ENCODE data around the gene RBMS1. TPM values are rescaled to one million over a fixed set of nuclear protein-coding genes. Genes with fewer than 3 reads are reported as not detected.
A peak's percentile ranks its signal among the peaks of the same experiment; 100 is the strongest.

Gene RBMS1
- total and polyA plus RNA-seq, 4 experiments from 2014 or later = 101 to 131 (median 112) TPM

DNA sequence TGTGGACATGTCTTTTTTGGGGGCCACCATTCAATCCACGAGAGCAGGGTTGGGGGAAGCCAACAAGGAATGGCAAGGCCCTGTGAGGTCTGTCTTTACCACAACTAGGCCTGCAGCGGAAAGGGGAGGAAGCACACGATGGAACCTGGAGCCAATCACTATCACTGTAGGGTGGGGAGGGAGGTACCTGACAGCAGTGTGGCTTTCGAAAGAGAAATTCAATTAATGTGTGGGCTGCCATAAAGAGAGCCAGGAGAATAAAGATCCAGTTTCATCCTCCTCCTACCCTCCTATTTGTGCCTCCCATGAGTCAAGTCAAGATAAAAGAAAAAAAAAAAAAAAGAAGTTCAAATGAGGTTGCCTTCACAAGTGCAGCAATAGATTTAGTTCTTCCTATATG, 18.9 kb upstream of the RBMS1 start:
- no peak for DNase-seq
- Mint-ChIP-seq H3K27ac (peak overlapping the region in 1 of 7 donors; percentile 14), H3K9me3 (no peaks in the 10 kb centered on the region), H3K36me3 (no peaks in the 10 kb centered on the region), H3K27me3 (no peaks in the 10 kb centered on the region), H3K4me3 (no peak overlapping the region), H3K4me1 (peaks cover 13 to 31% (median 27%) of the 10 kb centered on the region in 4 donors)
- ChIA-PET POLR2A (ENCODE audit: partially characterized antibody) (no interaction called here), CTCF (ENCODE audit: partially characterized antibody) (no interaction called here)
- Histone ChIP-seq H3K9me3 (ENCODE audit: control insufficient read depth in 1 of 2, low read length in 2 of 2) (no peaks in the 10 kb centered on the region), H3K4me3 (ENCODE audit: low read length in 2 of 2) (no peak overlapping the region), H3K27ac (ENCODE audit: low read depth, low read length) (no peak overlapping the region), H3K4me1 (ENCODE audit: insufficient read depth, low read length) (peaks cover 10% of the 10 kb centered on the region), H3K36me3 (ENCODE audit: insufficient read depth, low read length) (no peaks in the 10 kb centered on the region), H3K27me3 (ENCODE audit: insufficient read depth, low read length) (no peaks in the 10 kb centered on the region)
- intact Hi-C loops (cut with micrococcal nuclease) = no loop called here

DNA sequence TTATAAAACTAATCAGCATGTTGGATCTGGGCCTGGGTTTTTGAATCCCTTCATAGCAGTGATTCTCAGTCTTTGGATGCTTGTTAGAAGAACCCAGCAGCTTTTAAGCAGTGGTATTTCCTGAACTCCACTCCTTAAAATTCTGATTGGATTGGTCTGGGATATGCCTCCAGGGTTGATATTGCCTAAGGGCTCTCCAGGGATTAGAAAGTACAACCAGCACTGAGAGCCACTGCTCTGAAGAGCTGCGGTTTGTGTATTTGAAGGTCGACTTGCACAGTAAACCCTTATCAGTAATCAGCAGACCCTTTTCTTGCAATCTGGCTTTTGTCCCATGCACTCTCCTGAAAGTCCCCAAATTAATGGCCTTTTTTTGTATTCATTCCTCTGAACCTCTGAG, 17.0 kb upstream of the RBMS1 start:
- no peaks in the 10 kb centered on the region for H3K27me3 ChIP-seq (ENCODE audit: insufficient read depth, low read length)
- no peaks in the 10 kb centered on the region for H3K9me3 Mint-ChIP-seq
- H3K4me3 Mint-ChIP-seq = no peak overlapping the region
- no peaks in the 10 kb centered on the region for H3K9me3 ChIP-seq (ENCODE audit: control insufficient read depth in 1 of 2, low read length in 2 of 2)
- peaks cover 19% of the 10 kb centered on the region for H3K4me1 ChIP-seq (ENCODE audit: insufficient read depth, low read length)
- no peaks in the 10 kb centered on the region for H3K36me3 ChIP-seq (ENCODE audit: insufficient read depth, low read length)
- peak overlapping the region in 1 of 7 donors; percentile 35 for H3K27ac Mint-ChIP-seq
- peaks cover 9 to 29% (median 26%) of the 10 kb centered on the region in 4 donors for H3K4me1 Mint-ChIP-seq
- H3K4me3 ChIP-seq (ENCODE audit: low read length in 2 of 2) = no peak overlapping the region
- intact Hi-C loops (cut with micrococcal nuclease) = no loop called here
- DNase-seq = no peak
- POLR2A ChIA-PET (ENCODE audit: partially characterized antibody) = no interaction called here
- H3K36me3 Mint-ChIP-seq = no peaks in the 10 kb centered on the region
- H3K27ac ChIP-seq (ENCODE audit: low read depth, low read length) = no peak overlapping the region
- CTCF ChIA-PET (ENCODE audit: partially characterized antibody) = no interaction called here
- no peaks in the 10 kb centered on the region for H3K27me3 Mint-ChIP-seq

DNA sequence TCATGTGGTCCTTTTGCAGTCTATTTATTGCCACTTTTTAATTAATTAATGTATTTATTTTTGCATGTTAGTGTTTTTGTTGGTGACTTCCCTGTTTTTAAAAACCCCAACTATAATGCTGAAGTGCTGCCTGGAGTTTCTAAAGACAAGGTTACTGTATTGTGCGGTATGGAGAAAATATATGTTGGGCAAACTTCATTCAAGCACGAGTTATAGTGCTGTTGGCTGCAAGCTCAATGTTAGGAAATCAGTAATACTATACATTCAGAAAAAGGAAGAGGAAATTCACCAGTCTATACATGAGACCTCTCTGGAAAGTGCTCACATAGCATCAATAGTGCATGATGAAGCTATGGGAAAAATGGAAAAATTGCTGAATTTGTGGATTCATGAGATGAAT, 15.4 kb upstream of the RBMS1 start:
- H3K27me3 Mint-ChIP-seq = no peaks in the 10 kb centered on the region
- ChIA-PET CTCF (ENCODE audit: partially characterized antibody) (no interaction called here), POLR2A (ENCODE audit: partially characterized antibody) (no interaction called here)
- Histone ChIP-seq H3K36me3 (ENCODE audit: insufficient read depth, low read length) (no peaks in the 10 kb centered on the region), H3K4me1 (ENCODE audit: insufficient read depth, low read length) (peaks cover 20% of the 10 kb centered on the region), H3K27ac (ENCODE audit: low read depth, low read length) (no peak overlapping the region), H3K27me3 (ENCODE audit: insufficient read depth, low read length) (no peaks in the 10 kb centered on the region), H3K4me3 (ENCODE audit: low read length in 2 of 2) (no peak overlapping the region), H3K9me3 (ENCODE audit: control insufficient read depth in 1 of 2, low read length in 2 of 2) (no peaks in the 10 kb centered on the region)
- intact Hi-C loops (cut with micrococcal nuclease) = no loop called here
- no peak overlapping the region for H3K4me3 Mint-ChIP-seq
- peaks cover 10 to 26% (median 23%) of the 10 kb centered on the region in 4 donors for H3K4me1 Mint-ChIP-seq
- H3K36me3 Mint-ChIP-seq = no peaks in the 10 kb centered on the region
- no peak overlapping the region for H3K27ac Mint-ChIP-seq
- no peaks in the 10 kb centered on the region for H3K9me3 Mint-ChIP-seq
- DNase-seq = no peak

DNA sequence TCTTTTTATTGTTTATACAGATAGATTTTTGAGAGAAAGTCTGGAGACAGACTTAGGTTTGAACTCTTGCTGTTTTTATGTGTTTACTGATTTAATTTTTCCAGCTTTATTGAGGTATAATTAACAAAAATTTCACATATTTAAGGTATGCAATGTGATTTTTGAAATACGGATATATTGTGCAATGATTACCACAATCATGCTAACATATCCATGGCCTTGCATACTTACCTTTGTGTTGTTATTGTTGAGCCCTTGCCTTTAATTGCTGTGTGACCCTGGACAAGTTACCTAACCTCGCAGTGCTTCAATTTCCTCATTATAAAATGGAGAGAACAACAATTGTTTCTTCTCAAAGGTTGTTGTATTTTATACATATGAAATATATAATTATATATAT, 13.9 kb upstream of the RBMS1 start:
- Mint-ChIP-seq H3K4me3 (no peak overlapping the region), H3K36me3 (no peaks in the 10 kb centered on the region), H3K4me1 (peaks cover 10 to 29% (median 24%) of the 10 kb centered on the region in 4 donors), H3K9me3 (no peaks in the 10 kb centered on the region), H3K27me3 (no peaks in the 10 kb centered on the region), H3K27ac (peak overlapping the region in 1 of 7 donors; percentile 70)
- Histone ChIP-seq H3K9me3 (ENCODE audit: control insufficient read depth in 1 of 2, low read length in 2 of 2) (no peaks in the 10 kb centered on the region), H3K27me3 (ENCODE audit: insufficient read depth, low read length) (no peaks in the 10 kb centered on the region), H3K27ac (ENCODE audit: low read depth, low read length) (no peak overlapping the region), H3K36me3 (ENCODE audit: insufficient read depth, low read length) (no peaks in the 10 kb centered on the region), H3K4me3 (ENCODE audit: low read length in 2 of 2) (no peak overlapping the region), H3K4me1 (ENCODE audit: insufficient read depth, low read length) (peaks cover 20% of the 10 kb centered on the region)
- CTCF ChIA-PET (ENCODE audit: partially characterized antibody) = no interaction called here
- POLR2A ChIA-PET (ENCODE audit: partially characterized antibody) = interaction anchor here (1.0 kb wide), 1 partner anchor 20 kb away, joined by 3 read pairs; no protein-coding TSS in a partner anchor
- intact Hi-C loops (cut with micrococcal nuclease) = no loop called here
- DNase-seq = no peak

DNA sequence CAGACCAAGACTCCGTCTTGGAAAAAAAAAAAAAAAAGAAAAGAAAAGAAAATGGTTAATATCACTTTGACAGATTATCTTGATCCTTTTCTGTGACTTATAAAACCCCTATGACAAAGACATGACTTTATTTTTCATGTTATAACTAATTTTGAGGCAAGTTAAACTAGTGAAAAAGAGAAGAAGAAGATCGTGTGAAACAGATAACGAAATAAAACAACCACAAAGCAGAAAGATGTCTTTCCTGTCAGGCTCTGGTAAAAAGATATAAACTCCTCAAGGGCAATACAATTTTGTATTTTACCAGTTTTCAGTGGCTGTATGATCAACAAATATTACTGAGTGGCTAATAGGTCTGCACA, 13.4 kb upstream of the RBMS1 start:
- no peaks in the 10 kb centered on the region for H3K9me3 ChIP-seq (ENCODE audit: control insufficient read depth in 1 of 2, low read length in 2 of 2)
- no peaks in the 10 kb centered on the region for H3K27me3 ChIP-seq (ENCODE audit: insufficient read depth, low read length)
- H3K27ac ChIP-seq (ENCODE audit: low read depth, low read length) = no peak overlapping the region
- peaks cover 20% of the 10 kb centered on the region for H3K4me1 ChIP-seq (ENCODE audit: insufficient read depth, low read length)
- CTCF ChIA-PET (ENCODE audit: partially characterized antibody) = no interaction called here
- H3K36me3 Mint-ChIP-seq = no peaks in the 10 kb centered on the region
- intact Hi-C loops (cut with micrococcal nuclease) = no loop called here
- no peaks in the 10 kb centered on the region for H3K9me3 Mint-ChIP-seq
- POLR2A ChIA-PET (ENCODE audit: partially characterized antibody) = no interaction called here
- peak overlapping the region in 7 of 8 donors; percentile 2 to 74 (median 55) for H3K4me3 Mint-ChIP-seq
- H3K4me3 ChIP-seq (ENCODE audit: low read length in 2 of 2) = no peak overlapping the region
- DNase-seq = peak in 3 of 5 donors; percentile 14 to 36 (median 30)
- H3K36me3 ChIP-seq (ENCODE audit: insufficient read depth, low read length) = no peaks in the 10 kb centered on the region
- no peaks in the 10 kb centered on the region for H3K27me3 Mint-ChIP-seq
- peak overlapping the region in 6 of 7 donors; percentile 3 to 78 (median 46) for H3K27ac Mint-ChIP-seq
- H3K4me1 Mint-ChIP-seq = peaks cover 10 to 29% (median 22%) of the 10 kb centered on the region in 4 donors

DNA sequence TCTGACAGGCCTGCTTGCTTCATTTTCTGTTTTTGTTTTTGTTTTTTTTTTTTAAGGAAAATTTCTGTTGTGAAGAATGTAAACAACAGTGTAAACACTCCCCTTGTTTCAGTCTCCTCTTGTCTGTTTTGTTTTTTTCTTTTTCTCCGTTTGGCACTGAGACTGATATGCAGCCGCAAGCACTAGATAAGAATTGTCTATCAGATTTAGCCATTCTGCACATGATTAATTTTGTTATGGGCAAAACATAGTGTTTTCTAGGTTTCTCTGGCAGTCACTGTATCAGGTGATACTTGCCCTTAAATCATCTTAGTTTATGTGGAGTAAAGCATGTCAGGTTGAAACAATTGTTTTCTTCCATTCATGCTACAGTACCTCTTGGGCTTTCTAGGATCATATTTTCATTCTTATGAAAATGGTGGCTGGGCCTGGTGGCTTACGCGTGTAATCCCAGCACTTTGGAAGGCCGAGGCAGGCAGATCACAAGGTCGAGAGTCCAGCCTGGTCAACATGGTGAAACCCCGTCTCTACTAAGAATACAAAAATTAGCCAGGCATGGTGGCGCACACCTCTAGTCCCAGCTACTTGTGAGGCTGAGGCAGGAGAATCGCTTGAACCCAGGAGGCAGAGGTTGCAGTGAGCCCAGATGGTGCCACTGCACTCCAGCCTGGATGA, 12.9 kb upstream of the RBMS1 start:
- Mint-ChIP-seq H3K4me3 (peak overlapping the region in 7 of 8 donors; percentile 6 to 74 (median 55)), H3K9me3 (no peaks in the 10 kb centered on the region), H3K27me3 (no peaks in the 10 kb centered on the region), H3K27ac (peak overlapping the region; percentile 3 to 70 (median 22)), H3K4me1 (peaks cover 10 to 29% (median 22%) of the 10 kb centered on the region in 4 donors), H3K36me3 (no peaks in the 10 kb centered on the region)
- no peak for DNase-seq
- H3K27ac ChIP-seq (ENCODE audit: low read depth, low read length) = no peak overlapping the region
- H3K36me3 ChIP-seq (ENCODE audit: insufficient read depth, low read length) = no peaks in the 10 kb centered on the region
- H3K9me3 ChIP-seq (ENCODE audit: control insufficient read depth in 1 of 2, low read length in 2 of 2) = no peaks in the 10 kb centered on the region
- no peaks in the 10 kb centered on the region for H3K27me3 ChIP-seq (ENCODE audit: insufficient read depth, low read length)
- CTCF ChIA-PET (ENCODE audit: partially characterized antibody) = interaction anchor here (0.6 kb wide), 1 partner anchor 10 kb away, joined by 3 read pairs; no protein-coding TSS in a partner anchor
- POLR2A ChIA-PET (ENCODE audit: partially characterized antibody) = no interaction called here
- no peak overlapping the region for H3K4me3 ChIP-seq (ENCODE audit: low read length in 2 of 2)
- intact Hi-C loops (cut with micrococcal nuclease) = no loop called here
- peaks cover 20% of the 10 kb centered on the region for H3K4me1 ChIP-seq (ENCODE audit: insufficient read depth, low read length)

- Mint-ChIP-seq H3K27me3 (no peaks in the 10 kb centered on the region), H3K36me3 (no peaks in the 10 kb centered on the region), H3K4me3 (peak overlapping the region in 1 of 8 donors; percentile 57), H3K9me3 (no peaks in the 10 kb centered on the region), H3K27ac (no peak overlapping the region), H3K4me1 (peaks cover 10 to 29% (median 22%) of the 10 kb centered on the region in 4 donors)
- no peak overlapping the region for H3K4me3 ChIP-seq (ENCODE audit: low read length in 2 of 2)
- peaks cover 20% of the 10 kb centered on the region for H3K4me1 ChIP-seq (ENCODE audit: insufficient read depth, low read length)
- ChIA-PET CTCF (ENCODE audit: partially characterized antibody) (no interaction called here), POLR2A (ENCODE audit: partially characterized antibody) (no interaction called here)
- H3K27me3 ChIP-seq (ENCODE audit: insufficient read depth, low read length) = no peaks in the 10 kb centered on the region
- no peak for DNase-seq
- no peaks in the 10 kb centered on the region for H3K36me3 ChIP-seq (ENCODE audit: insufficient read depth, low read length)
- intact Hi-C loops (cut with micrococcal nuclease) = no loop called here
- no peaks in the 10 kb centered on the region for H3K9me3 ChIP-seq (ENCODE audit: control insufficient read depth in 1 of 2, low read length in 2 of 2)
- no peak overlapping the region for H3K27ac ChIP-seq (ENCODE audit: low read depth, low read length)
Measured at GRCh38 chr2:160505256-160505655, 11.6 kb upstream of the RBMS1 start.
